ENCODE measurements around the gene ECE2.

ECE2 gene

GRCh38 chr3:184275961-184276910 lies at the start of gene ECE2:
Gene ECE2 (plus strand): TSS chr3:184276022. CDS start chr3:184276154, 132 bp downstream.
- no peak for DNase-seq

GRCh38 chr3:184227481-184227935 lies 48.3 kb upstream of the ECE2 start:
- peak; percentile 57 for DNase-seq

DNA sequence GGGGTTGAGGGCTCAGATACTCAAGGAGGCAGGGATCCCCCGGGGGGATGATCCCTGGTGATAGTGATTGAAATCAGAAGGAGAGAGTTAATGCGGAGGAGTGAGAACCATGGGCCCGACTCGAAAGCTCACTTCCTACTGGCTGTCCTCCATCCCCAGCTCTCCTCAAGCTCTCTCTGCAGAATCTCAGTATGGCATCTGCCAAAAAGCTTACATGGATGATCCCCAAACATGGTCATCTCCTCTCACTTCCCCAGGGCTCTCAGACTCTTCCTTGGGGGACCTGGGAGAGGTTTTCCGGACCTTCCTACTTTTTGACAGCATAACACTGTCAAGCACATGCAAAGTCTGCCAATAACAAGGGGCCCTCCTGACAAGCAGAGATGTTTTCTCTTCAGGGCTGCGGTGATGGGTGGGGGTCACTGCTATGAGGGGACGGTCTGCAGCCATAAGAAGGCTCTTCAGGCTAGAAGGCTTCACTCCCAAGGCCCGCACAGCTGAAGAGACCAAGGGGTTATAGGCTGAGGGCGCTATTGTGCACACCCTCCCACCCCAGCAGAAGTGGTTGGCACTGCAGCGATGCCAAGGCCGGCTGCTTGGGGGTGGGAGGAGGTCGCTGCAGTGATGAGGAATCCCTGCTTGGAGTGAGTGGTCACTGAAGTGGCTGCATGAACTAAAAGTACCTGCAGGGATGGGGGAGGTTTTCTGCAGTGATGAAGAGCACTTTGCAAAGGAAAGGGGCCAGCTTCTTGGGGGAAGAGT lies 47.3 kb upstream of the ECE2 start:
- no peak for DNase-seq

DNA sequence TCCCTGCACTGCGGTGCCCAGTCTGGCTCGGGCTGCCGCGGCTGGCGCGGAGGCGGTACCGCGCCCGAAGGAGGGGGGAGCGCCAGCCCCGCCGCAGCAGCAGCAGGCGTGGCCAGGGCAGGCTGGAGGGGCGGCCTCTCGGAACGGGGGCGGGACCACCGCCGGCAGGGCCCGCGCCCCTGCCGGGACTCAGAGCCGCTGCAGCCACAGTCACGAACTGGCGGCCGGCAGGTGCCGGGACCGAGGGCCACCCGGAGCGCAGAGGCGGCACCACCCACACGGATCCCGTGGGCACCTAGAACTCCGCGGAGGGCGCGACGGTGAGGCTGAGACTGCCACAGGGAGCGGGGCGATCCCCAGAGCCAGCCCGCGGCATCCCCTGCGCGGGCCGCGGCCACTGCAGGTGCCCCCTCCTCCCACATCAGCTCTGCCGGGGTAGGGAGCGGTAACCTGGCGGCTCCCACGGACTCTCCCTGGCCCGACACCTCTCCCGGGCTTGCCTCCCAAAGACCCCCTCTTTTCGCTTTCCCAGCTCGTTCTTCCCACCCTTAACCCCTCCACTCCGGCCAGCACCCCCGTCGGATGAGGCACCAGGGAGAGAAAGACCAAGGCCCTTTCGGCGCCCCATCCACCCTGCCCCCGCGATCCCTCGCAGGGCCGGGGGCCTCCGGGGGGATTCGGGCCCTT lies 46.3 kb upstream of the ECE2 start, which contains the start of gene VWA5B2:
TSS of gene VWA5B2 (plus strand) at position 192 of the 687 bp plus-strand sequence. CDS start 944 bp downstream, outside the sequence.
- peak; percentile 48 for DNase-seq

DNA sequence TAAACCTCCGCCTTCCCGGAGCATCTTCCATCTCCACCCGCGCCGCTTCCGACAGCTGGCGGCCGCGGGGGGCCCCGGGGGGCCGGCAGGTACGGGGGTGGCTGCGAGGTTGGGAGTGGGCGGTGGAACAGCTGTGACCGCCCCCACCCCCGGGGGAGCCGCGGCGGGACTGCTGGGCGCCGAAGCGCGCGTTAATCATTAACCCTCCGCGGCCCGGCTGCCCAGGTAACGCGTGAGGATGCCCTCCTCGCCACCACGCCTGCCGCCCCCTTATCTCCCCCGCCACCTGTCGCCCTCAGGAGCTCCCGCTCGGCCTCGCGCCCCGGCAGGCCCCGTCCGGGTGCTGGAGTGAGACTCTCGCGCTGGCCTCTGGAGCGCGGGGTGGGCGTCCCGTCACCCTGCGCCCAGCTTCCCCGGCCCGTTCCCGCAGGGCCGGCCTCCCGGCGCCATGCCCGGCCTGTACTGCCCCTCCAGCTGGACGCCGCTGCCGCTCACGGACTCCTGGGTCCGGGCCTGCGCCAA lies 45.7 kb upstream of the ECE2 start:
- no peak for DNase-seq

GRCh38 chr3:184230603-184231528 lies 45.0 kb upstream of the ECE2 start:
- no peak for DNase-seq

GRCh38 chr3:184231671-184232070 lies 44.2 kb upstream of the ECE2 start:
- DNase-seq, result no peak

- no peak for DNase-seq
Observed at GRCh38 chr3:184233127-184233843, 42.5 kb upstream of the ECE2 start.

- no peak for DNase-seq
Observed at GRCh38 chr3:184234224-184234623, 41.6 kb upstream of the ECE2 start.

- no peak for DNase-seq
Observed at GRCh38 chr3:184234671-184235380, 41.0 kb upstream of the ECE2 start.

GRCh38 chr3:184235381-184236032 lies 40.3 kb upstream of the ECE2 start:
- DNase-seq, result no peak

DNA sequence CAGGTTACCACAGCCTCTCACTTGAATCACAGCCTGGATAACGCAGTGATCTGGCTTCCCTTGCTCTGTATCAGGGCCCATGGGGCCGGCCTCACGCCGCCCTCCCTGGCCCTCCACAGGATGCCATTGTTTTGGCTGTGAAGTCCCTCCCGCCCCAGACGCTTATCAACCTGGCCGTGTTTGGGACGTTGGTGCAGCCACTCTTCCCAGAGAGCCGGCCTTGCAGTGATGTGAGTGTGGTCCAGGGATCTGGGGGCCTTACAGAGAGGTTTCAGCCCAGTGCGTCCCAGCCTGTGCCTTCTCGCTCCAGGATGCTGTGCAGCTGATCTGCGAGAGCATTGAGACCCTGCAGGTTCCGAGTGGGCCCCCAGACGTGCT lies 39.8 kb upstream of the ECE2 start:
- DNase-seq, result no peak

GRCh38 chr3:184236636-184237035 lies 39.2 kb upstream of the ECE2 start:
- no peak for DNase-seq

DNA sequence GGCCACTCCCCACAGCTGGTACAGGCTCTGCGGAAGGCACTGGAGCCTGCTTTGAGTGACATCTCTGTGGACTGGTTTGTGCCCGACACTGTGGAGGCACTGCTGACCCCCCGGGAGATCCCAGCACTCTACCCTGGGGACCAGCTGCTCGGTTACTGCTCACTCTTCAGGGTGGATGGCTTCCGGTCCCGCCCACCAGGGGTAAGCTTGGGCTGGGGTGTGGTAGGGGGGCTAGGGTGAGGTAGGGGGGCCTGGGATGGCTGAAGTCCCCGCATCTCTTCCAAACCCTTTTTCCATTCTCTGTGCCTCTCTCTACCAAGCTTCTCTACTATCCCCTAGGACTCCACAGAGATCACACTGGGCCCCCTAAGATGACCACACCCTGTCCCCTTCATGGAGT lies 38.6 kb upstream of the ECE2 start:
- DNase-seq, result no peak

GRCh38 chr3:184237807-184238206 lies 38.0 kb upstream of the ECE2 start:
- no peak for DNase-seq

DNA sequence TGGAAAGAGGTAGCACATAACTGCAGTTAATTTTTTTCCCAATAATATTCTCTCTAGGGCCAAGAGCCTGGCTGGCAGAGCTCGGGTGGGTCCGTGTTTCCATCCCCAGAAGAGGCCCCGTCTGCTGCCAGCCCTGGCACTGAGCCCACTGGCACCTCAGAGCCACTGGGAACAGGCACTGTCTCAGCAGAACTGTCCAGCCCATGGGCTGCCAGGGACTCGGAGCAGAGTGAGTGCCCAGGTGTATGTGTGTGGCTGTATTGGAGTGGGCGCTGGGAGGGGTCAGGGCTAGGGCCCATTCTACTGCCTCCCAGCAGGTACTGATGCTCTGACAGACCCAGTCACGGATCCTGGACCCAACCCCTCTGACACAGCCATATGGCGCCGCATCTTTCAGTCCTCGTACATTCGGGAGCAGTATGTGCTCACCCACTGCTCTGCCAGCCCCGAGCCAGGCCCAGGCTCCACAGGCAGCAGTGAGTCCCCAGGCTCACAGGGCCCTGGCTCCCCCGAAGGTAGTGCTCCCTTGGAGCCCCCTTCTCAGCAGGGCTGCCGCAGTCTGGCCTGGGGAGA lies 37.5 kb upstream of the ECE2 start:
- no peak for DNase-seq

- no peak for DNase-seq
Observed at GRCh38 chr3:184239221-184239620, 36.6 kb upstream of the ECE2 start.

DNA sequence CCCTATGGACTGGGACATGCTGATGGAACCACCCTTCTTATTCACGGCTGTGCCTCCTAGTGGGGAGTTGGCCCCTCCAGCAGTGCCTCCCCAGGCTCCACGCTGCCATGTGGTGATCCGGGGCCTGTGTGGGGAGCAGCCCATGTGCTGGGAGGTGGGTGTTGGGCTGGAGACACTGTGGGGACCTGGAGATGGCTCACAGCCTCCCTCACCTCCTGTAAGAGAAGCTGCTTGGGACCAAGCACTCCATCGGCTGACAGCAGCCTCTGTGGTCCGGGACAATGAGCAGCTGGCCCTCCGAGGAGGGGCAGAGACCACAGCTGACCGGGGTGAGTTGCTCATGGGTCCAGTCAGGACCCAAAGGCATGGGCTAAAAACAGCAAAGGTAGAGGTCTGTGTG lies 36.1 kb upstream of the ECE2 start:
- DNase-seq, result no peak

- DNase-seq, result no peak
Observed at GRCh38 chr3:184240384-184241140, 35.3 kb upstream of the ECE2 start.
